Smooth muscle cell (in vitro differentiated cells): Measurements from ENCODE around the gene TBCD. TPM values are rescaled to one million over a fixed set of nuclear protein-coding genes. Genes with fewer than 3 reads are reported as not detected.

Experiments
- DNase-seq: peaks from one replicate; lab custom pipeline; 2025; ENCODE audit not compliant: unreplicated experiment; lab: John Stamatoyannopoulos, UW
- H2AFZ ChIP-seq: fragments of 200-600 bp; sonication (generic); 2 replicates; pipeline ENCODE4 v1.6.0; 2016; ENCODE audit warnings: antibody characterized with exemption, low read depth, mild to moderate bottlenecking
- H3F3A ChIP-seq: fragments of 200-600 bp; sonication (generic); 2 replicates; pipeline ENCODE4 v1.6.0; 2017; ENCODE audit warnings: antibody characterized with exemption, low read depth
- H3K27ac ChIP-seq: fragments of 200-600 bp; sonication (generic); 2 replicates; pipeline ENCODE4 v1.5.1; 2016; ENCODE audit warnings: low read depth, mild to moderate bottlenecking
- H3K27me3 ChIP-seq: fragments of 200-600 bp; sonication (generic); 2 replicates; pipeline ENCODE4 v1.6.1; 2016; ENCODE audit warnings: low read depth, mild to moderate bottlenecking
- H3K36me3 ChIP-seq: fragments of 200-600 bp; sonication (generic); 2 replicates; pipeline ENCODE4 v1.5.1; 2016; ENCODE audit warnings: low read depth
- H3K4me1 ChIP-seq: fragments of 200-600 bp; sonication (generic); 2 replicates; pipeline ENCODE4 v1.5.1; 2016; ENCODE audit warnings: low read depth
- H3K4me2 ChIP-seq: fragments of 200-600 bp; sonication (generic); 2 replicates; pipeline ENCODE4 v1.6.0; 2016; ENCODE audit warnings: mild to moderate bottlenecking
- H3K4me3 ChIP-seq: fragments of 200-600 bp; sonication (generic); 2 replicates; pipeline ENCODE4 v1.5.1; 2016; ENCODE audit warnings: mild to moderate bottlenecking
- H3K79me2 ChIP-seq: fragments of 200-600 bp; sonication (generic); 2 replicates; pipeline ENCODE4 v1.6.0; 2016; ENCODE audit warnings: low read depth, mild to moderate bottlenecking
- H3K9ac ChIP-seq: fragments of 200-600 bp; sonication (generic); 2 replicates; pipeline ENCODE4 v1.6.0; 2016; ENCODE audit warnings: low read depth
- H3K9me3 ChIP-seq: fragments of 200-600 bp; sonication (generic); replicated peaks from 2 replicates; pipeline ENCODE4 v1.5.1; 2016; ENCODE audit warnings: low read depth
- H4K20me1 ChIP-seq: fragments of 200-600 bp; sonication (generic); 2 replicates; pipeline ENCODE4 v1.6.0; 2016; ENCODE audit warnings: low read depth
- WGBS: methylation state at CpG from one replicate; pipeline ENCODE4 v1.1.7; 2016; ENCODE audit warnings: low lambda C conversion rate; 5-methylcytosine and 5-hydroxymethylcytosine counted together
- polyA plus RNA-seq: library from polyadenylated mRNA; unstranded; fragments of >200 nt; fragmentation: Nextera tagmentation; extraction: Ambion mirVana; gene quantifications from 2 replicates; pipeline ENCODE4 v1.2.1, GENCODE V29; 2016
- total RNA-seq: library from RNA; depleted of rRNA; stranded (reverse); fragments of >200 nt; gene quantifications from 2 replicates; pipeline ENCODE4 v1.2.3, GENCODE V29; 2014
- TF ChIP-seq, protein P1 (sequence below): fragments of 200-600 bp; sonication (generic); IDR thresholded peaks from 2 replicates; pipeline ENCODE4 v1.5.1; 2017; ENCODE audit warnings: borderline replicate concordance, mild to moderate bottlenecking, antibody characterized with exemption; ENCODE audit not compliant: insufficient read depth, poor library complexity, severe bottlenecking

Gene TBCD
- total and polyA plus RNA-seq, 2 experiments from 2014 or later: 29.1 to 38.8 TPM

DNA sequence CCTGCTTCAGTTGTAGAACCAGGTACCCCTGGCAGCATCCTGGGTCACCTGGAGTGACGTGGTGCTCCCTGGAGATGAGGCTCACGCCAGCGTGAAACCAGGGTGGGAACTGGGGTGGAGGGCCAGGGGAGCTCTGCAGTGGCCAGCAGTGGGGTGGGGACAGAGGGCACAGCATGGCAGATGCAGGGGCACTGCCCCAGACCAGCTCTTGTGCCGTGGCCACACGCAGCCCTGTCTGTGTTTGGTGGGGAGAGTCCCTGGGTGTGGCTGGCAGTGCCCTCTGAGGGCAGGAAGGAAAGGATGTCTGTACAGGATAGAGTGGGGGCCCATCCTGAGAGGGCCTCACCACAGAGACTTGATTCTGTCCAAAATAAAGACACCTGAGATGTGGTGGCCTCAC, 63.5 kb downstream of the TBCD start:
- TF ChIP-seq, protein P1, sequence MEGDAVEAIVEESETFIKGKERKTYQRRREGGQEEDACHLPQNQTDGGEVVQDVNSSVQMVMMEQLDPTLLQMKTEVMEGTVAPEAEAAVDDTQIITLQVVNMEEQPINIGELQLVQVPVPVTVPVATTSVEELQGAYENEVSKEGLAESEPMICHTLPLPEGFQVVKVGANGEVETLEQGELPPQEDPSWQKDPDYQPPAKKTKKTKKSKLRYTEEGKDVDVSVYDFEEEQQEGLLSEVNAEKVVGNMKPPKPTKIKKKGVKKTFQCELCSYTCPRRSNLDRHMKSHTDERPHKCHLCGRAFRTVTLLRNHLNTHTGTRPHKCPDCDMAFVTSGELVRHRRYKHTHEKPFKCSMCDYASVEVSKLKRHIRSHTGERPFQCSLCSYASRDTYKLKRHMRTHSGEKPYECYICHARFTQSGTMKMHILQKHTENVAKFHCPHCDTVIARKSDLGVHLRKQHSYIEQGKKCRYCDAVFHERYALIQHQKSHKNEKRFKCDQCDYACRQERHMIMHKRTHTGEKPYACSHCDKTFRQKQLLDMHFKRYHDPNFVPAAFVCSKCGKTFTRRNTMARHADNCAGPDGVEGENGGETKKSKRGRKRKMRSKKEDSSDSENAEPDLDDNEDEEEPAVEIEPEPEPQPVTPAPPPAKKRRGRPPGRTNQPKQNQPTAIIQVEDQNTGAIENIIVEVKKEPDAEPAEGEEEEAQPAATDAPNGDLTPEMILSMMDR: no peak
- no peak overlapping the region for H2AFZ ChIP-seq
- H3K27ac ChIP-seq: no peak overlapping the region
- H4K20me1 ChIP-seq: no peaks in the 10 kb centered on the region
- H3K9me3 ChIP-seq: peaks cover 3% of the 10 kb centered on the region
- H3K36me3 ChIP-seq: no peaks in the 10 kb centered on the region
- H3K4me2 ChIP-seq: no peak overlapping the region
- no peak overlapping the region for H3K4me3 ChIP-seq
- H3F3A ChIP-seq: no peaks in the 10 kb centered on the region
- no peaks in the 10 kb centered on the region for H3K27me3 ChIP-seq
- DNase-seq: no peak
- 100% methylated on average over 5 of the region's 5 CpGs for WGBS
- no peaks in the 10 kb centered on the region for H3K4me1 ChIP-seq
- H3K9ac ChIP-seq: no peak overlapping the region
- no peaks in the 10 kb centered on the region for H3K79me2 ChIP-seq

DNA sequence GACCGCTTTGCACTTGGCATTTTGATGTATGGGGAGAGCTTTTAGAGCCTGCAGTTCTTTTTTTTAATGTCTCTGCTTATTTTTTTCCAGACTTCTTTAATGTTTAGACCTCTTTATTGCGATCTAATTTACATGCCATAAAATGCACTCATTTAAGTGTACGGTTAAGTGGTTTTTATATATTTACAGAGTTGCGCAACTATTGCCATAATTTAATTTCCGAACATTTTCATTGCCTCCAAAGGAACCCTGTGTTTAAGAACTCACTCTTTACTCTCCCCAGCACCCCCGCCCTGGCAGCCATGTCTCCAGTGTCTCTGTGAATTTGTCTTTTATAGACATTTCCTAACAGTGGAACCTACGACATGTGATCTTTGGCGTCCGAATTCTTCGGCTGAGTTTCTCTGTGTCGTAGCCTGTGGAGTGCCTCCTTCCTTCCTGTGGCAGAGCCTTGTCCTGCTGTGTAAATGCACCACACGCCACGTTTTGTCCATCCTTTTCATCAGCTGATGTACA, 64.0 kb downstream of the TBCD start:
- H2AFZ ChIP-seq: no peak overlapping the region
- H3K4me2 ChIP-seq: no peak overlapping the region
- H3K27ac ChIP-seq: no peak overlapping the region
- no peak overlapping the region for H3K9ac ChIP-seq
- H4K20me1 ChIP-seq: no peaks in the 10 kb centered on the region
- no peaks in the 10 kb centered on the region for H3K79me2 ChIP-seq
- WGBS: 88% methylated on average over 13 of the region's 13 CpGs
- no peaks in the 10 kb centered on the region for H3K4me1 ChIP-seq
- no peaks in the 10 kb centered on the region for H3F3A ChIP-seq
- H3K27me3 ChIP-seq: no peaks in the 10 kb centered on the region
- peaks cover 5% of the 10 kb centered on the region for H3K9me3 ChIP-seq
- TF ChIP-seq, protein P1: no peak
- no peak overlapping the region for H3K4me3 ChIP-seq
- no peak for DNase-seq
- H3K36me3 ChIP-seq: no peaks in the 10 kb centered on the region

DNA sequence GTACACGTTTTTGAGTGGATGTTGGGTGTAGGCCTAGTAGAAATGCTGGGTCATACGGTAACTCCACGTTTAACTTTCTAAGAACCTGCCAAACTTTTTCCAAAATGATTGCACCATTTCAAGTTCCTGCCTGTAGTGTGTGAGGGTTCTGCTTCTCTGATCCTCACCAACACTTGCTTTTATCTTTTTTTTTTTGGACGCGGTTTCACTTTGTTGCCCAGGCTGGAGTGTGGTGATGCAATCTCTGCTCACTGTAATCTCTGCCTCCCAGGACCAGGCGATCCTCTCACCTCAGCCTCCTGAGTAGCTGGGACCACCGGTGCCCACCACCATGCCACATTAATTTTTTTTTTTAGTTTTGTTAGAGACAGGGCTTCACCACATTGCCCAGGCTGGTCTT, 64.5 kb downstream of the TBCD start:
- Histone ChIP-seq H3K27me3 (no peaks in the 10 kb centered on the region), H3K4me1 (no peaks in the 10 kb centered on the region), H3K4me2 (no peak overlapping the region), H3K36me3 (no peaks in the 10 kb centered on the region), H4K20me1 (no peaks in the 10 kb centered on the region), H2AFZ (no peak overlapping the region), H3K9ac (no peak overlapping the region), H3K9me3 (peaks cover 5% of the 10 kb centered on the region), H3K4me3 (no peak overlapping the region), H3K27ac (no peak overlapping the region), H3K79me2 (no peaks in the 10 kb centered on the region), H3F3A (no peaks in the 10 kb centered on the region)
- TF ChIP-seq, protein P1: no peak
- no peak for DNase-seq
- WGBS: 83% methylated on average over 7 of the region's 7 CpGs

DNA sequence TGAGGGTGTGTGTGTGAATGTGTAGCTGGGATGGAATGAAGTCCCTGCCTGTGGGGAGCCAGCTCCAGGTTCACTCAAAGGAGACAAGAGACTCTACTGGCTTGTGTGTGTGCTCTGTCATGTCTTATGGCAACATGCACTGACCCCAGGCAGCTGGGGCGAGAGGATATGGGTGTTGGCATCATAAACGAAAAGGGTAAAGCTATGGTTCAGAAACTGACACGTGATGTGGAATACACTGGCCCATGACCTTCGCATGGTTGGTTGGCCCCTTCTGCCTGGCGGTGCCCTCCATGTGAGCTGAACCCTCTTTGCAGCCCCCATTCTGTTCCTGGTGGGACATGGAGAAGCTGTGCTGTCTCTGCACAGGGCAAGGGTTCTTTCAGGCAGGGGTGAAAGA, 66.1 kb downstream of the TBCD start:
- Histone ChIP-seq H3K4me2 (no peak overlapping the region), H3K36me3 (no peaks in the 10 kb centered on the region), H2AFZ (no peak overlapping the region), H3K4me1 (no peaks in the 10 kb centered on the region), H3F3A (no peaks in the 10 kb centered on the region), H3K27ac (no peak overlapping the region), H3K27me3 (no peaks in the 10 kb centered on the region), H4K20me1 (no peaks in the 10 kb centered on the region), H3K9me3 (peaks cover 5% of the 10 kb centered on the region), H3K9ac (no peak overlapping the region), H3K79me2 (no peaks in the 10 kb centered on the region), H3K4me3 (no peak overlapping the region)
- no peak for DNase-seq
- WGBS: 97% methylated on average over 5 of the region's 5 CpGs
- TF ChIP-seq, protein P1: no peak
